22Rv1 (cell line): ENCODE results near the gene NMNAT3.

Source experiments
- ZFX ChIP-seq: fragments of 450-650 bp; IDR thresholded peaks from 2 replicates; pipeline ENCODE4 v1.6.1; 2017; ENCODE audit warnings: antibody characterized with exemption, borderline replicate concordance
- TF ChIP-seq, protein P1 (sequence below): fragments of 450-650 bp; IDR thresholded peaks from 2 replicates; pipeline ENCODE4 v1.5.1; 2017; ENCODE audit warnings: mild to moderate bottlenecking

DNA sequence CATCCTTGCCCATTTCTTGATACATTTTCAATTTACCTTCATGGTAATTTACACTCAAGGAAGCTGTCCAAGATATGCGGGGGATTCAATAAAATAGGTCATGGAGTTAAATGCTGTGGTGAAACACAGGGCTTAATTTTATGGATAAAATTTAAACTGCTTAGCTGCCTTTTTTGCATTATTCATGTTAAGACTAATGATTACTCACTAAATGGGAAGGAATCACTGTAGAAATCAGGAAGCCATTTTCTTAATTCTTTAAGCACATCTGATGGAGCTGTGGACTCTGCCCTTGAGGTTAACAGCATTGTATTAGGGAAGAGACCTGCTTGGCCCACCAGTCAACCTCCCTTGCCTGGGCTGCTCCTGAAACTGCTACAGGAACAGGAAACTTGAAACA lies 75.8 kb downstream of the NMNAT3 start:
- TF ChIP-seq, protein P1, sequence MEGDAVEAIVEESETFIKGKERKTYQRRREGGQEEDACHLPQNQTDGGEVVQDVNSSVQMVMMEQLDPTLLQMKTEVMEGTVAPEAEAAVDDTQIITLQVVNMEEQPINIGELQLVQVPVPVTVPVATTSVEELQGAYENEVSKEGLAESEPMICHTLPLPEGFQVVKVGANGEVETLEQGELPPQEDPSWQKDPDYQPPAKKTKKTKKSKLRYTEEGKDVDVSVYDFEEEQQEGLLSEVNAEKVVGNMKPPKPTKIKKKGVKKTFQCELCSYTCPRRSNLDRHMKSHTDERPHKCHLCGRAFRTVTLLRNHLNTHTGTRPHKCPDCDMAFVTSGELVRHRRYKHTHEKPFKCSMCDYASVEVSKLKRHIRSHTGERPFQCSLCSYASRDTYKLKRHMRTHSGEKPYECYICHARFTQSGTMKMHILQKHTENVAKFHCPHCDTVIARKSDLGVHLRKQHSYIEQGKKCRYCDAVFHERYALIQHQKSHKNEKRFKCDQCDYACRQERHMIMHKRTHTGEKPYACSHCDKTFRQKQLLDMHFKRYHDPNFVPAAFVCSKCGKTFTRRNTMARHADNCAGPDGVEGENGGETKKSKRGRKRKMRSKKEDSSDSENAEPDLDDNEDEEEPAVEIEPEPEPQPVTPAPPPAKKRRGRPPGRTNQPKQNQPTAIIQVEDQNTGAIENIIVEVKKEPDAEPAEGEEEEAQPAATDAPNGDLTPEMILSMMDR: no peak
- no peak for TF ChIP-seq ZFX
